Panc1 (cell line): Measurements from ENCODE around the gene SLU7. TPM values are rescaled to one million over a fixed set of nuclear protein-coding genes. Genes with fewer than 3 reads are reported as not detected.

Experiments
- ATAC-seq: fragments of 200-7000 bp; cut with Tn5 transposase; 2 replicates; pipeline ENCODE4 v1.9.1; 2020; ENCODE audit warnings: mild to moderate bottlenecking, moderate library complexity
- BruUV-seq: library from RNA; stranded (reverse); fragments of 400-500 nt; replicated peaks from 2 replicates; lab custom pipeline; 2021; lab: Mats Ljungman, UMichigan
- CTCF ChIA-PET: fragments of 300-600 bp; sonication (Branson Sonifier 250); formaldehyde crosslinking; loops from one replicate; lab custom pipeline; 2022; ENCODE audit warnings: antibody characterized with exemption; lab: Charles Lee
- POLR2A ChIA-PET: fragments of 300-600 bp; sonication (Branson Sonifier 250); formaldehyde crosslinking; loops from one replicate; lab custom pipeline; 2022; ENCODE audit warnings: antibody characterized with exemption; lab: Charles Lee
- DNase-seq: peaks from one replicate; pipeline ENCODE4 v3.0.0-alpha.2; 2010; ENCODE audit warnings: low read depth, low spot score
- H3K27ac ChIP-seq: 2 replicates; pipeline ENCODE4 v1.5.1; 2011; ENCODE audit warnings: mild to moderate bottlenecking, low read length, inconsistent platforms
- H3K27me3 ChIP-seq: fragments of 200-500 bp; sonication (Bioruptor generic); 2 replicates; pipeline ENCODE4 v1.6.0; 2014; ENCODE audit warnings: low read length, inconsistent platforms; ENCODE audit not compliant: control insufficient read depth, insufficient read depth
- H3K36me3 ChIP-seq: fragments of 200-500 bp; sonication (Bioruptor generic); 2 replicates; pipeline ENCODE4 v1.5.1; 2014; ENCODE audit warnings: inconsistent platforms, mild to moderate bottlenecking, low read length, moderate library complexity; ENCODE audit not compliant: control insufficient read depth, insufficient read depth
- H3K4me1 ChIP-seq: 2 replicates; pipeline ENCODE4 v1.5.1; 2011; ENCODE audit warnings: inconsistent platforms, mild to moderate bottlenecking, low read length, moderate library complexity; ENCODE audit not compliant: control insufficient read depth, insufficient read depth
- H3K4me3 ChIP-seq, 2 experiments: 2 replicates each; pipeline ENCODE4 v1.5.1; 2011 to 2012; ENCODE audit warnings: low read depth in 2 of 2, low read length in 2 of 2, mild to moderate bottlenecking in 2 of 2, inconsistent platforms in 1 of 2, moderate library complexity in 1 of 2
- H3K9me3 ChIP-seq: fragments of 200-500 bp; sonication (Bioruptor generic); 2 replicates; pipeline ENCODE4 v1.5.1; 2014; ENCODE audit warnings: low read depth, mild to moderate bottlenecking, inconsistent platforms, low read length, moderate library complexity; ENCODE audit not compliant: control insufficient read depth, insufficient read depth
- POLR2AphosphoS5 ChIP-seq: IDR thresholded peaks from 2 replicates; pipeline ENCODE4 v1.6.1; 2012; ENCODE audit warnings: mild to moderate bottlenecking, low read depth, low read length, moderate library complexity
- SIN3A ChIP-seq: IDR thresholded peaks from 2 replicates; pipeline ENCODE4 v1.6.1; 2012; ENCODE audit warnings: low read depth, mild to moderate bottlenecking, low read length, moderate library complexity, borderline replicate concordance; ENCODE audit not compliant: insufficient read depth
- TCF7L2 ChIP-seq: IDR thresholded peaks from 2 replicates; pipeline ENCODE4 v1.6.1; 2011; ENCODE audit warnings: mild to moderate bottlenecking, low read depth, low read length, inconsistent platforms
- in situ Hi-C: cut with HindIII; loops from 2 replicates; pipeline ENCODE4 v1.10.0; 2016; ENCODE audit warnings: low sequenced_read_pairs, low pct_unique_long_range_greater_than_20kb
- intact Hi-C: fragments of 100-400 bp; cut with micrococcal nuclease; formaldehyde crosslinking; loops from one replicate; pipeline ENCODE4 v1.10.0; 2022; ENCODE audit not compliant: unreplicated experiment
- total RNA-seq: library from RNA; stranded (reverse); gene quantifications from one replicate; pipeline ENCODE4 v1.2.1, GENCODE V29; 2021; ENCODE audit not compliant: unreplicated experiment
- TF ChIP-seq, protein P1 (sequence below): fragments of 450-650 bp; IDR thresholded peaks from 2 replicates; pipeline ENCODE4 v1.5.1; 2017; ENCODE audit warnings: mild to moderate bottlenecking
- TF ChIP-seq, protein P2 (sequence below), 2 experiments: IDR thresholded peaks; 2 replicates each; pipeline ENCODE4 v1.6.1; 2011 to 2012; ENCODE audit warnings: low read depth in 2 of 2, control low read depth in 1 of 2, low read length in 1 of 2, mild to moderate bottlenecking in 1 of 2, moderate library complexity in 1 of 2; ENCODE audit not compliant: insufficient read depth in 1 of 2

The SLU7 gene
- total RNA-seq, 1 experiment from 2014 or later = 45.7 TPM

DNA sequence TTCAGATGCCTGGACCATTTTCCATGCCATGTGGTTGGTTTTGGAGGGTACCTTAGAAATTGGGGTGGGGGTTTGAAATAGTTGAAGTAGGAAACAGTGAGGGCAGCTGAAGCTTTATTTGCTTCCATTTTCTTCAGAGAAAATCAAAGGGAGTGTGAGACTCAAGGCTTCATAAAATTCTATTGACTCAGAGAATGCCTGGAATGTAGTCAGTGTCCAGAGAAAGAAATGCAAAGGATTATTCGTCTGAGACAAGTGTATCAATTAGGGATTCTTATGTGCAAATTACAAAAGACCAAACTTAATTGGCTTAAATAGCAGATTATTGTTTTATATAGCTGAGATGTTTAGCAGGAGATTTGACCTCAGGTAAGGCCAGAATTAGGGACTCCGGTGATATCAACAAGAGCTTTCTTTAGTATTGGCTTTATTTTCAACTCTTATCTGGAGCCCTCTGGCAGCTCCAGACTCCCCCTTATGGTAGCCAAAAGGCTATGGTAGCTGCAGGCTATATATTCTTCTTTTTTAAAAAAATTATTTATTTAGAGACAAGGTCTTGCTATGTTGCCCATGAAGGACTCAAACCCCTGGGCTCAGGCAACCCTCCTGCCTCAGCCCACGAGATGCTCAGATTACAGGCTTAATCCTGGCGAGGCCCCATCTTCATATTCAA lies 41.6 kb upstream of the SLU7 start:
- in situ Hi-C loops (no loop called here), intact Hi-C loops (no loop called here)
- no peaks in the 10 kb centered on the region for H3K27me3 ChIP-seq
- ChIA-PET CTCF (interaction anchor here (2.0 kb wide), 1 partner anchor 21 kb away, joined by 5 read pairs; no protein-coding TSS in a partner anchor), POLR2A (no interaction called here)
- no peaks in the 10 kb centered on the region for H3K36me3 ChIP-seq
- no peak overlapping the region for H3K27ac ChIP-seq
- H3K4me1 ChIP-seq = peaks cover 7% of the 10 kb centered on the region
- no peak for TF ChIP-seq POLR2AphosphoS5
- TF ChIP-seq, protein P1, sequence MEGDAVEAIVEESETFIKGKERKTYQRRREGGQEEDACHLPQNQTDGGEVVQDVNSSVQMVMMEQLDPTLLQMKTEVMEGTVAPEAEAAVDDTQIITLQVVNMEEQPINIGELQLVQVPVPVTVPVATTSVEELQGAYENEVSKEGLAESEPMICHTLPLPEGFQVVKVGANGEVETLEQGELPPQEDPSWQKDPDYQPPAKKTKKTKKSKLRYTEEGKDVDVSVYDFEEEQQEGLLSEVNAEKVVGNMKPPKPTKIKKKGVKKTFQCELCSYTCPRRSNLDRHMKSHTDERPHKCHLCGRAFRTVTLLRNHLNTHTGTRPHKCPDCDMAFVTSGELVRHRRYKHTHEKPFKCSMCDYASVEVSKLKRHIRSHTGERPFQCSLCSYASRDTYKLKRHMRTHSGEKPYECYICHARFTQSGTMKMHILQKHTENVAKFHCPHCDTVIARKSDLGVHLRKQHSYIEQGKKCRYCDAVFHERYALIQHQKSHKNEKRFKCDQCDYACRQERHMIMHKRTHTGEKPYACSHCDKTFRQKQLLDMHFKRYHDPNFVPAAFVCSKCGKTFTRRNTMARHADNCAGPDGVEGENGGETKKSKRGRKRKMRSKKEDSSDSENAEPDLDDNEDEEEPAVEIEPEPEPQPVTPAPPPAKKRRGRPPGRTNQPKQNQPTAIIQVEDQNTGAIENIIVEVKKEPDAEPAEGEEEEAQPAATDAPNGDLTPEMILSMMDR = peak; percentile 19; the same call in 1 of the 2 replicates
- ATAC-seq = no peak
- no peak for DNase-seq
- BruUV-seq = no TSS peak
- H3K4me3 ChIP-seq = no peak overlapping the region
- no peaks in the 10 kb centered on the region for H3K9me3 ChIP-seq

DNA sequence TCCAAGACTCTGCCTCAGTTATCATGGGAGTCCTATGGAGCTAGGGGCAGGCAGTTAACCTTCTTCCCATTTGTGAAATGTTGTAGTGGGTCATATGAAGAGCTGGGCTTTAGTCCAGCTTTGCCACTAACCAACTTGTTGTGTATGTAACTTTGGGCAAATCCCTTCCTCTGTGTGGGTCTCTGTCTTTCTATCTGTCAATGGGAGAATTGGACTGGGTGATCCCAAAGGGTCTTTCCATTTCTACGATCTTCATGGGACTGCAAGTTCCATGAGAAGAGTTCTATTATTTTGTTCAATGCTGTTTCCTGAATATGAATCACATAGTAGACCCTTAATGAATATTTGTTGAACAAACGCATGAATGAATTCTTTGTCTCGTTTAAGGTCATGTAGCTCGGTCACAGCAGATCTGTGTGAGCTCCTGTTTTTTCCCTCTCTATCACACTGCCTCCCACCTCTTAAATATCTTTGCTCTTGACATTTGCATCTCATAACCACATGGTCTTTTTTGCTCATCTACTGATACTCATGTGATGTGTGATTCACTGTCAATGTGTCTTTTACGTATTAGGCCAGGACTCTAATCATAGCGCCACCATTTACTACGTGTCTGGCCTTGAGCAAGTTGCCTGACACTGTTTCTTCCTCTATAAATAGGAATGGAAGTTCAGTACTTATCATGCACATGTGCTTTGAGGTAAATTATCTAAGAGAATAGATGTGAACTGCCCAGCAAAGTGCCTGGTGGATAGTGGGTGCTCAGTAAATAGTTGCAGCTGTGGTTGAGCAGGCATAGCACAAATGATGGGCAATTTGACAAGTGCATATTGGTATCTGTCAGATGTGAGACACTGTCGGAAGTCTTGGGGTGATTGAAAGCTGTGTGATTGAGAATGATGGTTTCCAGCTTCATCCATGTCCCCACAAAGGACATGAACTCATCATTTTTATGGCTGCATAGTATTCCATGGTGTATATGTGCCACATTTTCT lies 40.2 kb upstream of the SLU7 start:
- Histone ChIP-seq H3K4me1 (peaks cover 5% of the 10 kb centered on the region; the same call in 1 of the 2 replicates), H3K4me3 (no peak overlapping the region), H3K36me3 (no peaks in the 10 kb centered on the region), H3K9me3 (no peaks in the 10 kb centered on the region), H3K27me3 (no peaks in the 10 kb centered on the region), H3K27ac (no peak overlapping the region)
- TF ChIP-seq POLR2AphosphoS5 (no peak), TCF7L2 (no peak), SIN3A (no peak)
- TF ChIP-seq, protein P2, sequence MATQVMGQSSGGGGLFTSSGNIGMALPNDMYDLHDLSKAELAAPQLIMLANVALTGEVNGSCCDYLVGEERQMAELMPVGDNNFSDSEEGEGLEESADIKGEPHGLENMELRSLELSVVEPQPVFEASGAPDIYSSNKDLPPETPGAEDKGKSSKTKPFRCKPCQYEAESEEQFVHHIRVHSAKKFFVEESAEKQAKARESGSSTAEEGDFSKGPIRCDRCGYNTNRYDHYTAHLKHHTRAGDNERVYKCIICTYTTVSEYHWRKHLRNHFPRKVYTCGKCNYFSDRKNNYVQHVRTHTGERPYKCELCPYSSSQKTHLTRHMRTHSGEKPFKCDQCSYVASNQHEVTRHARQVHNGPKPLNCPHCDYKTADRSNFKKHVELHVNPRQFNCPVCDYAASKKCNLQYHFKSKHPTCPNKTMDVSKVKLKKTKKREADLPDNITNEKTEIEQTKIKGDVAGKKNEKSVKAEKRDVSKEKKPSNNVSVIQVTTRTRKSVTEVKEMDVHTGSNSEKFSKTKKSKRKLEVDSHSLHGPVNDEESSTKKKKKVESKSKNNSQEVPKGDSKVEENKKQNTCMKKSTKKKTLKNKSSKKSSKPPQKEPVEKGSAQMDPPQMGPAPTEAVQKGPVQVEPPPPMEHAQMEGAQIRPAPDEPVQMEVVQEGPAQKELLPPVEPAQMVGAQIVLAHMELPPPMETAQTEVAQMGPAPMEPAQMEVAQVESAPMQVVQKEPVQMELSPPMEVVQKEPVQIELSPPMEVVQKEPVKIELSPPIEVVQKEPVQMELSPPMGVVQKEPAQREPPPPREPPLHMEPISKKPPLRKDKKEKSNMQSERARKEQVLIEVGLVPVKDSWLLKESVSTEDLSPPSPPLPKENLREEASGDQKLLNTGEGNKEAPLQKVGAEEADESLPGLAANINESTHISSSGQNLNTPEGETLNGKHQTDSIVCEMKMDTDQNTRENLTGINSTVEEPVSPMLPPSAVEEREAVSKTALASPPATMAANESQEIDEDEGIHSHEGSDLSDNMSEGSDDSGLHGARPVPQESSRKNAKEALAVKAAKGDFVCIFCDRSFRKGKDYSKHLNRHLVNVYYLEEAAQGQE (IDR thresholded peaks at IDR 0.05; ENCODE audit: insufficient read depth in 1 of 2, low read depth in 2 of 2, low read length in 1 of 2) = no peak
- TF ChIP-seq, protein P1 = no peak
- ChIA-PET CTCF (interaction anchor here (0.6 to 2.0 kb wide), 3 partner anchors 19 to 238 kb away, joined by 3 to 11 read pairs (median 5); no protein-coding TSS in a partner anchor), POLR2A (no interaction called here)
- DNase-seq (no peak), ATAC-seq (no peak)
- intact Hi-C loops (no loop called here), in situ Hi-C loops (no loop called here)
- no TSS peak for BruUV-seq
